ENCODE data around the gene SLC22A2.

DNA sequence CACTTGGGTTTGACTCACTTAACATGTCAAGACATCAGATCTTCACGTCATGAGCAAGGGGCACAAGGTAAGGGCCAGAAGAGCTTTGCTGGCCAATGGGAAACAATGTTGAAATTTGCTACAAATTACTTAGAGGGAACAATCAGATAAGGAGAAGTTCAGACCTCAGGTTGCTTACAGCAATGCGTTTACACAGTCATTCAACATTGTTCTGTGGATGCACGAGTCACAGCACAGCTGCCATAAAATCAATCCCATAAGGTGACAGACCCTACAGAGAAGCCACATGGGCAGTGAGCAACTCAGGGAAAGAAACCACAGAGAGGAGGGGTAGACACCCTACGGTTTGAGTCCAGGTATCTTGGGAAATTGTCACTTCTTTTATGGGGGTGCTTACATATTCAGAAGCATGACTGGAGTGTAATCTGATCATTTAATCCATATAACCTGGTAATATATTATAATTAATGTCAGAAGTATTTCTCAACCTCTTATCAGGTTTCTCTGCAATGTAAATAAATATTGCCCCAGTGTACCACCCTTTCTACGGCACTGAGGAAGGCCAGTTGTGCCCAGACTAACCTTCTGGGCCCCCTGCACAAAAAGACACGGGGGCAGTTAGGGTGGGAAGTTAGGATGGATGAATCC, 2.3 kb upstream of the SLC22A2 start:
- TF ChIP-seq POLR2AphosphoS5 (IDR thresholded peaks at IDR 0.05; ENCODE audit: low read depth, low read length): no peak
- TF ChIP-seq POLR2A (IDR thresholded peaks at IDR 0.05; ENCODE audit: low read depth, low read length): no peak
- TF ChIP-seq TAF1 (IDR thresholded peaks at IDR 0.05; ENCODE audit: borderline replicate concordance, low read depth, low read length): no peak

All from GM12892 (cell line).